BE2C (cell line): ENCODE results near the gene GAPT.
A peak's percentile ranks its signal among the peaks of the same experiment; 100 is the strongest.

Experiments used
- DNase-seq: peaks from one replicate; pipeline ENCODE4 v3.0.0-alpha.2; 2020
- H3K27me3 ChIP-seq: fragments of 250-450 bp; sonication (Bioruptor Pico); 2 replicates; pipeline ENCODE4 v1.5.1; 2020; ENCODE audit warnings: mild to moderate bottlenecking
- H3K36me3 ChIP-seq: fragments of 250-450 bp; sonication (Bioruptor Pico); 2 replicates; pipeline ENCODE4 v1.5.1; 2020; ENCODE audit warnings: mild to moderate bottlenecking
- H3K4me1 ChIP-seq: fragments of 250-450 bp; sonication (Bioruptor Pico); 2 replicates; pipeline ENCODE4 v1.5.1; 2020
- H3K4me3 ChIP-seq: 2 replicates; pipeline ENCODE4 v1.5.1; 2011; ENCODE audit warnings: low read depth, low read length
- H3K9me3 ChIP-seq: fragments of 250-450 bp; sonication (Bioruptor Pico); 2 replicates; pipeline ENCODE4 v1.5.1; 2020
- CTCF ChIP-seq: IDR thresholded peaks from 2 replicates; pipeline ENCODE4 v1.5.1; 2012; ENCODE audit warnings: mild to moderate bottlenecking, low read depth, low read length

Gene GAPT

GRCh38 chr5:58456026-58456425 is 35.2 kb upstream of the GAPT start:
- Histone ChIP-seq H3K27me3 (peaks cover 4% of the 10 kb centered on the region; the same call in 1 of the 2 replicates), H3K4me1 (no peaks in the 10 kb centered on the region), H3K36me3 (peaks cover 3% of the 10 kb centered on the region), H3K4me3 (no peak overlapping the region), H3K9me3 (no peaks in the 10 kb centered on the region)
- TF ChIP-seq CTCF = no peak
- DNase-seq = no peak

GRCh38 chr5:58456486-58456885 is 34.7 kb upstream of the GAPT start:
- H3K27me3 ChIP-seq = peaks cover 4% of the 10 kb centered on the region; the same call in 1 of the 2 replicates
- peaks cover 3% of the 10 kb centered on the region for H3K36me3 ChIP-seq
- DNase-seq = no peak
- H3K9me3 ChIP-seq = no peaks in the 10 kb centered on the region
- no peaks in the 10 kb centered on the region for H3K4me1 ChIP-seq
- no peak overlapping the region for H3K4me3 ChIP-seq
- no peak for TF ChIP-seq CTCF

GRCh38 chr5:58457050-58457449 is 34.2 kb upstream of the GAPT start:
- H3K9me3 ChIP-seq = no peaks in the 10 kb centered on the region
- peaks cover 4% of the 10 kb centered on the region; the same call in 1 of the 2 replicates for H3K27me3 ChIP-seq
- no peak for TF ChIP-seq CTCF
- H3K4me3 ChIP-seq = no peak overlapping the region
- no peaks in the 10 kb centered on the region for H3K4me1 ChIP-seq
- no peak for DNase-seq
- peaks cover 3% of the 10 kb centered on the region for H3K36me3 ChIP-seq

- Histone ChIP-seq H3K4me1 (no peaks in the 10 kb centered on the region), H3K27me3 (peaks cover 4% of the 10 kb centered on the region; the same call in 1 of the 2 replicates), H3K9me3 (no peaks in the 10 kb centered on the region), H3K36me3 (peaks cover 3% of the 10 kb centered on the region), H3K4me3 (peak overlapping the region; percentile 78)
- no peak for TF ChIP-seq CTCF
- DNase-seq = no peak
Observed at GRCh38 chr5:58458141-58458742, 33.0 kb upstream of the GAPT start.

- Histone ChIP-seq H3K4me1 (no peaks in the 10 kb centered on the region), H3K27me3 (peaks cover 4% of the 10 kb centered on the region; the same call in 1 of the 2 replicates), H3K4me3 (peak overlapping the region; percentile 78), H3K9me3 (no peaks in the 10 kb centered on the region), H3K36me3 (peaks cover 3% of the 10 kb centered on the region)
- no peak for TF ChIP-seq CTCF
- no peak for DNase-seq
Observed at GRCh38 chr5:58458743-58459145, 32.5 kb upstream of the GAPT start.

GRCh38 chr5:58459146-58460001 is 31.9 kb upstream of the GAPT start:
- no peak for TF ChIP-seq CTCF
- peak; percentile 24 for DNase-seq
- H3K9me3 ChIP-seq = no peaks in the 10 kb centered on the region
- H3K4me1 ChIP-seq = no peaks in the 10 kb centered on the region
- H3K27me3 ChIP-seq = peaks cover 4% of the 10 kb centered on the region; the same call in 1 of the 2 replicates
- peaks cover 3% of the 10 kb centered on the region for H3K36me3 ChIP-seq
- H3K4me3 ChIP-seq = peak overlapping the region; percentile 78
